Endothelial cell of umbilical vein (primary cell): ENCODE results near the gene GRID1. TPM values are rescaled to one million over a fixed set of nuclear protein-coding genes. Genes with fewer than 3 reads are reported as not detected.

Source experiments
- BruUV-seq: library from RNA; stranded (reverse); fragments of 400-500 nt; replicated peaks from 2 replicates; lab custom pipeline; 2021; lab: Mats Ljungman, UMichigan
- CTCF ChIA-PET: fragments of 300-600, 350-600 bp; sonication (Branson Sonifier 250); formaldehyde crosslinking; loops from one replicate; lab custom pipeline; 2021; ENCODE audit warnings: antibody characterized with exemption, inconsistent platforms; lab: Charles Lee
- POLR2A ChIA-PET: fragments of 300-600, 350-600 bp; sonication (Branson Sonifier 250); formaldehyde crosslinking; loops from one replicate; lab custom pipeline; 2021; ENCODE audit warnings: antibody characterized with exemption, inconsistent platforms; lab: Charles Lee
- DNase-seq: peaks from one replicate; pipeline ENCODE4 v3.0.0-alpha.2; 2011; ENCODE audit warnings: low read depth, low spot score
- FAIRE-seq: peaks from 2 replicates; lab custom pipeline; 2011; peaks lifted over from hg19 to GRCh38; lab: Jason Lieb, UNC
- H2AFZ ChIP-seq: 2 replicates; pipeline ENCODE4 v1.6.0; 2012; ENCODE audit warnings: low read depth, low read length, control low read depth, inconsistent platforms
- H3K27ac ChIP-seq: 2 replicates; pipeline ENCODE4 v1.5.1; 2011; ENCODE audit warnings: low read depth, mild to moderate bottlenecking, control low read depth, low read length, moderate library complexity; ENCODE audit not compliant: insufficient read depth
- H3K27me3 ChIP-seq, 2 experiments: 2 replicates each; pipeline versions ENCODE4 v1.6.0 to v1.6.1; 2011; ENCODE audit warnings: low read length in 2 of 2, mixed read lengths in 1 of 2; ENCODE audit not compliant: control insufficient read depth in 2 of 2, insufficient read depth in 2 of 2
- H3K36me3 ChIP-seq, 2 experiments: 2 replicates in 1 of 2; 3 replicates in 1 of 2; pipeline ENCODE4 v1.5.1; 2011; ENCODE audit warnings: low read length in 2 of 2, mild to moderate bottlenecking in 1 of 2, moderate library complexity in 1 of 2; ENCODE audit not compliant: control insufficient read depth in 2 of 2, insufficient read depth in 2 of 2; ENCODE audit errors: extremely low read depth in 1 of 2
- H3K4me1 ChIP-seq: 3 replicates; pipeline ENCODE4 v1.5.1; 2011; ENCODE audit warnings: mild to moderate bottlenecking, low read length; ENCODE audit not compliant: control insufficient read depth, insufficient read depth; ENCODE audit errors: extremely low read depth
- H3K4me2 ChIP-seq: 2 replicates; pipeline ENCODE4 v1.6.1; 2011; ENCODE audit warnings: low read length, control low read depth, mixed read lengths; ENCODE audit not compliant: insufficient read depth
- H3K4me3 ChIP-seq, 3 experiments: fragments of 200-600 bp in 1 of 3; sonication (generic), shearing (Covaris generic) in 1 of 3; replicated peaks in 1 of 3; 2 replicates each; pipeline ENCODE4 v1.5.1; 2011 to 2016; ENCODE audit warnings: control low read depth in 3 of 3, low read length in 3 of 3, mild to moderate bottlenecking in 2 of 3, inconsistent platforms in 1 of 3, low read depth in 1 of 3, moderate library complexity in 1 of 3; ENCODE audit not compliant: insufficient read depth in 1 of 3
- H3K79me2 ChIP-seq: 2 replicates; pipeline ENCODE4 v1.6.0; 2012; ENCODE audit warnings: low read length, inconsistent platforms; ENCODE audit not compliant: control insufficient read depth, insufficient read depth
- H3K9ac ChIP-seq: replicated peaks from 2 replicates; pipeline ENCODE3; 2011; ENCODE audit warnings: low read length, control low read depth; ENCODE audit not compliant: insufficient read depth; ENCODE audit errors: extremely low read depth
- H3K9me1 ChIP-seq: replicated peaks from 3 replicates; pipeline ENCODE4 v1.6.0; 2011; ENCODE audit warnings: mild to moderate bottlenecking, low read length; ENCODE audit not compliant: control insufficient read depth, insufficient read depth; ENCODE audit errors: extremely low read depth
- H3K9me3 ChIP-seq: replicated peaks from 2 replicates; pipeline ENCODE4 v1.5.1; 2012; ENCODE audit warnings: low read length, inconsistent platforms; ENCODE audit not compliant: control insufficient read depth, insufficient read depth
- H4K20me1 ChIP-seq: replicated peaks from 2 replicates; pipeline ENCODE3; 2011; ENCODE audit warnings: mild to moderate bottlenecking, low read length; ENCODE audit not compliant: control insufficient read depth, insufficient read depth; ENCODE audit errors: extremely low read depth
- EZH2 ChIP-seq: IDR thresholded peaks from 2 replicates; pipeline ENCODE4 v1.6.1; 2012; ENCODE audit warnings: borderline replicate concordance, low read depth, mild to moderate bottlenecking, moderate library complexity, low read length, inconsistent platforms; ENCODE audit not compliant: severe bottlenecking
- FOS ChIP-seq: IDR thresholded peaks from 2 replicates; pipeline ENCODE4 v1.6.1; 2011; ENCODE audit warnings: mild to moderate bottlenecking, low read length, moderate library complexity, borderline replicate concordance; ENCODE audit not compliant: insufficient read depth
- GATA2 ChIP-seq: IDR thresholded peaks from 2 replicates; pipeline ENCODE4 v1.7.0; 2011; ENCODE audit warnings: low read depth, mild to moderate bottlenecking, moderate library complexity, mixed read lengths, low read length; ENCODE audit not compliant: insufficient read length, insufficient read depth
- JUN ChIP-seq: IDR thresholded peaks from 2 replicates; pipeline ENCODE4 v1.6.1; 2011; ENCODE audit warnings: borderline replicate concordance, low read depth; ENCODE audit not compliant: insufficient read length, insufficient read depth
- MAX ChIP-seq: IDR thresholded peaks from 2 replicates; pipeline ENCODE4 v1.6.1; 2011; ENCODE audit not compliant: insufficient read depth, insufficient read length
- MYC ChIP-seq: IDR thresholded peaks from one replicate; pipeline ENCODE4 v1.6.1; 2011; ENCODE audit warnings: mild to moderate bottlenecking, low read depth, low read length
- POLR2A ChIP-seq: IDR thresholded peaks from 2 replicates; pipeline ENCODE4 v1.6.1; 2012; ENCODE audit warnings: low read depth, mild to moderate bottlenecking, control low read depth, low read length
- POLR2AphosphoS5 ChIP-seq: IDR thresholded peaks from 2 replicates; pipeline ENCODE4 v1.6.1; 2012; ENCODE audit warnings: low read depth, mild to moderate bottlenecking, control low read depth, low read length, moderate library complexity; ENCODE audit not compliant: insufficient read depth
- dilution Hi-C: fragments of 300-500 bp; cut with MboI; formaldehyde crosslinking; loops from one replicate; pipeline ENCODE4 v1.15.0; 2019; ENCODE audit warnings: low sequenced_read_pairs; ENCODE audit not compliant: extremely low pct_ligation_motif_present
- intact Hi-C: fragments of 100-400 bp; cut with micrococcal nuclease; formaldehyde crosslinking; loops from one replicate; pipeline ENCODE4 v1.10.0; 2022
- polyA plus RNA-seq, 4 experiments: library from polyadenylated mRNA; depleted of rRNA in 3 of 4; stranded (reverse) in 3 of 4; unstranded in 1 of 4; fragments of >200 nt; gene quantifications; 2 replicates each; pipeline versions ENCODE4 v1.2.1 to v1.2.3, GENCODE V29; 2011 to 2012; ENCODE audit warnings: missing spikeins in 1 of 4
- total RNA-seq: library from RNA; stranded (reverse); gene quantifications from 2 replicates; pipeline ENCODE4 v1.2.3, GENCODE V29; 2021
- TF ChIP-seq, protein P1 (sequence below), 2 donors: IDR thresholded peaks; 1 replicate in 1 of 2; 2 replicates in 1 of 2; pipeline ENCODE4 v1.5.1; 2011; ENCODE audit warnings: low read length in 2 of 2, mild to moderate bottlenecking in 2 of 2, moderate library complexity in 2 of 2, control low read depth in 1 of 2, inconsistent platforms in 1 of 2, low read depth in 1 of 2; ENCODE audit not compliant: insufficient read depth in 1 of 2; ENCODE audit errors: extremely low read depth in 1 of 2

Gene GRID1
- total and polyA plus RNA-seq, 2 donors (not counting 3 experiments of a cell fraction or from before 2014, with no cell fraction given), result not detected

DNA sequence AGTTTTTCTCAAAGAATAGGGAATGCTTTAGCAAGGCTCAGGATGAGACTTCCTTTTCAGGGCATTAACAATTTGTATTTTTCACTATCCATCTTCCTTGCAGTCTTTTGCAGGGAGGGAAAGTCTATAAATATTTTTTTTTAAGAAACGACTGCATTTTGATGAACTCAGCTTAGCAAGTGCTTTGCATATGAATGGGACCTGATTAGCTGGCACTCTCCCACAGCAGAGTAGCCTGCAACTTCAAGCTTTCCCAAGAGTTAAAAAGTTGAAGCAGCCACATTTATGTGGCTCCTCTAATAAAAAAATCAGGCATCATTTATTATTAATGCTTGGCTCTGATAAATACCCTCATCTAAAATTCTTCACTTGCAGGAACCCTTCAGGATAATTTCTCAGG, 134.0 kb downstream of the GRID1 start:
- Histone ChIP-seq H3K4me2 (no peak overlapping the region), H3K36me3 (no peaks in the 10 kb centered on the region), H3K27me3 (no peaks in the 10 kb centered on the region), H2AFZ (no peak overlapping the region), H3K4me3 (no peak overlapping the region), H3K9me3 (no peaks in the 10 kb centered on the region), H3K79me2 (no peaks in the 10 kb centered on the region), H3K9ac (no peak overlapping the region), H3K9me1 (no peaks in the 10 kb centered on the region), H3K4me1 (no peaks in the 10 kb centered on the region), H4K20me1 (no peaks in the 10 kb centered on the region), H3K27ac (no peak overlapping the region)
- intact Hi-C loops (no loop called here), dilution Hi-C loops (no loop called here)
- DNase-seq, result no peak
- BruUV-seq, result no TSS peak
- TF ChIP-seq POLR2A, result no peak
- TF ChIP-seq EZH2, result no peak
- no peak for TF ChIP-seq GATA2
- TF ChIP-seq MYC, result no peak
- no peak for TF ChIP-seq JUN
- TF ChIP-seq MAX, result no peak
- TF ChIP-seq, protein P1, sequence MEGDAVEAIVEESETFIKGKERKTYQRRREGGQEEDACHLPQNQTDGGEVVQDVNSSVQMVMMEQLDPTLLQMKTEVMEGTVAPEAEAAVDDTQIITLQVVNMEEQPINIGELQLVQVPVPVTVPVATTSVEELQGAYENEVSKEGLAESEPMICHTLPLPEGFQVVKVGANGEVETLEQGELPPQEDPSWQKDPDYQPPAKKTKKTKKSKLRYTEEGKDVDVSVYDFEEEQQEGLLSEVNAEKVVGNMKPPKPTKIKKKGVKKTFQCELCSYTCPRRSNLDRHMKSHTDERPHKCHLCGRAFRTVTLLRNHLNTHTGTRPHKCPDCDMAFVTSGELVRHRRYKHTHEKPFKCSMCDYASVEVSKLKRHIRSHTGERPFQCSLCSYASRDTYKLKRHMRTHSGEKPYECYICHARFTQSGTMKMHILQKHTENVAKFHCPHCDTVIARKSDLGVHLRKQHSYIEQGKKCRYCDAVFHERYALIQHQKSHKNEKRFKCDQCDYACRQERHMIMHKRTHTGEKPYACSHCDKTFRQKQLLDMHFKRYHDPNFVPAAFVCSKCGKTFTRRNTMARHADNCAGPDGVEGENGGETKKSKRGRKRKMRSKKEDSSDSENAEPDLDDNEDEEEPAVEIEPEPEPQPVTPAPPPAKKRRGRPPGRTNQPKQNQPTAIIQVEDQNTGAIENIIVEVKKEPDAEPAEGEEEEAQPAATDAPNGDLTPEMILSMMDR (IDR thresholded peaks at IDR 0.05; ENCODE audit: extremely low read depth in 1 of 2, insufficient read depth in 1 of 2, low read depth in 1 of 2, low read length in 2 of 2), result no peak
- TF ChIP-seq FOS, result no peak
- TF ChIP-seq POLR2AphosphoS5, result no peak
- no peak for FAIRE-seq
- CTCF ChIA-PET, result no interaction called here
- POLR2A ChIA-PET, result no interaction called here
